Activated T-helper 9 cell treated with anti-CD3 and anti-CD28 coated beads, Interleukin-2, amount 50 U/mL, for 16 hours (primary cell): ENCODE results near the gene HIPK2.

Experiments
- DNase-seq: peaks from one replicate; pipeline ENCODE4 v3.0.0-alpha.2; 2020; ENCODE audit warnings: low read depth

HIPK2 gene

DNA sequence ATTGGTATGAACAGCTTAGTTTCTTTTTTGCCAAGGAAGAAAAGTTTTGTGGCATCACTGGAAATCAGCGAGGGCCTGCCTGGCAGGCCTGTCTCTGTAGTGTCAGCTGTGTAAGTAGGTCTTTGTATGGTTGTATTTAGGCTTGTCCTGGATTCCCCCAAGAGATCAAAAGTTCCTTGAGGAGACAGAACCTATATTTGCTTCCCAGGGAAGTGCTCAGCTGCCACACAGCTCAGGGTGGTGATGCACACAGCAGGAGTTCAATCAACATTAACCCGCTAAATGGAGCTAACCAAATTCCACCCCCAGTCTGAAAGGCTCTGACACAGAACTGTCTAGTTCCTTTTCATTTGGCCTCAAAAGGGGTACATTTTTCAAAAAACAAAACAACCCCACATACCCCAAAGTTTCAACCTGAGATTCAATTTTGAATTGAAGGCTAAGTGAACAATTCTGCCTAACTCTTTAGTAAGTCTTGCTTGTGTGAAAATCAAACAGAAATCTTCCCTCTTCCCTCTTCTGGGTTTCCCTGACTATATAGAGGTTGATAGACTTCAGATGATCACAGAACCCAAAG lies 129.9 kb downstream of the HIPK2 start:
- DNase-seq, result no peak

DNA sequence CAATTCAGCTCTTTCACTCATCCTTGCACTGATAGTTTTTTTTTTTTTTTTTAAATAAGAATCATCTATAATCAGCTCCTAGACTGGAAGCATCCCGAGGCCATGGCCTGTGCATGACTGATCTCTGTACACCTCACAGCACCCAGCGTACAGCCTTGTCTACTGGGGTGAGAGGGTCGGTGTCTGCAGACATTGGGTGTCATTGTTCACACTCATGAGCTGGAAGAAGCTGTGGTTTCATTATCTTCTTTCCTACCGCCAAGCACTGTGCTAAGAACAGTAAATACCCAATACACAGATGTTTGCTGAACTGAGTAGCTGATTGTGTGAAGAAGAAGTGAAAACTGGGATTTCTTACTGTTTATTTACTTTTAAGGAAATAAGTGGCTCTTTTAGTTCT lies 130.7 kb downstream of the HIPK2 start:
- DNase-seq, result no peak

DNA sequence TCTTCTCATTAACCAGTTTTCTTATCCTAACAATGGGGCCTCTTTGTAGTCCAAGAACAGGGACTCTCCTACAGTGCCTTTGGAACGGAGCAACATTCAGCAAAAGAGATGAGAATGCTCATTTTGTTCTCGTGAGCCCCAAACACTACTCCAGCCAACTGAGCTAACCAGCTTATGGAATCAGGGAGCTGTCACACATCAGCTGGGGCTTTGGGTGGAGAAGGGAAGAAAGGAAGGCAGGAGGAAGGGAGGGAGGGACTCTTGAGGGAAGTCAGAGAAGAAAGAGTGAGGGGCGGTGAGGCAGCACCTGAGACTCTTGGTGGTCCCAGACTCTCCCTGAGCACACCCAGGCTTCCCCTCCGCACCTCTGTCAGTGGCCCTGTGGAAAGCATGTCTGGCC lies 131.2 kb downstream of the HIPK2 start:
- DNase-seq, result no peak

DNA sequence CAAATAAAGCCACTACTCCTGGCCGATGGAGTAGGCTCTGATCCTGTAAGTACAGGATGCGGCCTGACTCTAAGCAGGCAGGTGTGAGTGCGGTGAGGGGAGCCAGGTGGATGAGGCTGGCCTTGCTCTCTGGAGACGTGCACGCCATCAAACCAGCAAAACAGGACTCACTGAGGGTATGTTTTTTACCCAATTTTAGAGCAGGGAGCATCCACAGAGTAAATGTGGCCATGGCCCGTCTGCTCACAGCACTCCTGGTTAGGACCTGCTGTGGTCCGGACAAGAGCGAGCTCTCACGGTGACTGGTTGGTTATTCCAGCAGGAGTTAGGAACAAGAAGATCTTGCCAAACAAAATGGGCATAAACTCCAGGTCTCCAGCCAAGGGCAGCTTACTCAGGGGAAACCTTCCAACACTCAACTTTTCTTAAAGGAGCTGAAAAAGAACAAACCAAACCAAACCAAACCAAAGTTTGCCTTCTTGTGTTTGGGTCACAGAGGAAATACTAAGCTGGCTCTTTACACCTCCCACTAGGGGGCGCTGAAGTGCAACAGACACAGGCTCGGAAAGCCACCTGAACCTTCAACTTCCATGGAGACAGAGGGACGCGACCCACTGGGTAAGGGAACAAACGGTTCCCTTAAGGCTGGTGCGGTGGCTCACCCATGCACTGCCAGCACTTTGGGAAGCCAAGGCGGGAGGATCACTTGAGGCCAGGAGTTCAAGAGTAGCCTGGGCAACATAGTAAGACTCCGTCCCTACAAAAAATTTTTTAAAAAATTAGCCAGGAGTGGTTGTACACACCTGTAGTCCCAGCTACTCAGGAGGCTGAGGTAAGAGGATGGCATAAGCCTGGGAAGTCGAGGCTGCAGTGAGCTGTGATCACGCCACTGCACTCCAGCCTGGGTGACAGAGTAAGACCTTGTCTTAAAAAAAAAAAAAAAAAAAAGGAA lies 131.9 kb downstream of the HIPK2 start:
- peak; percentile 73 for DNase-seq

DNA sequence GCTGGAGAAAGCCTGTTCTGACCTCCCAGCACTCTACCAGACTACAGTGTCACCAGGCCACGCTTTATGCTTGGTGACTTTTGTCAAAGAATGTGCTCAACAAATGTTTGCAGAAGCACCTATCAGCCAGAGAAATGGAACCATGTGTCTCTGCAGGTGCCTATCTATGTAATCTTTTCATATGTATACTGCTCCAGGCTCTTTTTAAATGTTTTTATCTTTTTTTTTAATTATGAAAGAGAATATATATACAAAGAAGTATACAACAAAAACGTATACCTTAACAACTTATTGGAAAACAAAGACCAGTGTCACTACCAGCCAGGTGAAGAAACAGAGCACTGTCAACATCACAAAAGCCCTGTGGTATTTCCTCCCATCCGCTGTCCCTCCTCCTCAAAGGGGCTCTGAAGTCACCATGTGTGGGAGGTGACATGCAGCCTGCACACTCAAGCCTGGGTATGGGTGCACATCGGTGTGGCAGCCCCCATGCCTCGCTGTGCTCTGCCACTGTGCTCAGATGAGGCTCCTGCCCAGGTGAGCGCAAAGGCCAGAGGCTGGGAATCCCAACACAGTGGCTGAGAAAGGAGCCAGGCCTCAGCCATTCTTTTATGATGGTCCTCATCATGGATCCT lies 133.7 kb downstream of the HIPK2 start:
- DNase-seq, result no peak

DNA sequence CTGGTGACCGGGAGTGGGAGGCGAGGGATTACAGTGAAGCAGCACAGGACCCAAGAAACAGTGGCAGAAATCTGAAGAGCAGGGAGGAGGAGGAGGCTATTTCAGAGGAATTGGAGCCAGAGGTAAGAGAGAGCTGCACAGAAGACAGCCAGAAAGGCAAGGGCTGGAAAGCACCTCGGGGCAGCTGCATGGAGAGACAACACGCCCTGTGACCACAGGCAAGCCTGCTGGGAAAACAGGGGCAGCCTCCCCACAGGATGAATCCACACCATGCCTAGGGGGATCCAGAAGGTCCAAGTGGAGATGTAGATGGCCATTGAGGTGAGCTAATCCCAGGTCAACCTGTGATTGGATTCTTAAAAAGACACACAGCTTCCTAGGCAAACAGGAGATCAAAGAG lies 135.5 kb downstream of the HIPK2 start:
- DNase-seq, result no peak

DNA sequence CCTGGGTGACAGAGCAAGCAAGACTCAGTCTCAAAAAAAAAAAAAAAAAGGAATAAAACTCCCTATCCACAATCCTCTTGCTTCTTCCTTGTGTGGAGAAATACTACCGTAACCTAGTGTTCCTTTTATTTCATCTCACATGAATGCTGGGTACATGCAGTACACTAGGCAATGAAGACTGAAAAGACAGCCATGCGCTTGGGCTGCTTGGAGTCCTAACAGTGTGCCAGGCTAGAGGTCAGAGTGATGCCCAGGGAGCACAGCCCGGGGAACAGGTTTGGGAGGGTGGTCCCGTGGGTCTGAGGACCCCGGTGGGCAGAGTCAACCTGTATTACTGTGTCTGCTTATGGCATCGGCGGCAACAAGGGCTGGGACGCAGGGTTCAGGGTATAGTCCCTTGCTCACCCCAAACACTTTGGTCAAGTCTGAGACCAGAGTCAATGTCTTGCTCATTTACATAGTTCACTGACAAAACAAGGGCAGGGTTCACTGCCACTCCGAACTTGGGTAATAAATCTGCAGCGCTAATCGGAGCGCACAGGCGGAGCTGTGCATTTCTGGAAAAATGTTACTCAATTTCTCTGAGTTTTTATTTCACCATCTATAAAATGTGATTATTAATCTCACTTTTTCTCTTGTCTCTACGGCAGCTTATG lies 136.3 kb downstream of the HIPK2 start:
- DNase-seq, result no peak

DNA sequence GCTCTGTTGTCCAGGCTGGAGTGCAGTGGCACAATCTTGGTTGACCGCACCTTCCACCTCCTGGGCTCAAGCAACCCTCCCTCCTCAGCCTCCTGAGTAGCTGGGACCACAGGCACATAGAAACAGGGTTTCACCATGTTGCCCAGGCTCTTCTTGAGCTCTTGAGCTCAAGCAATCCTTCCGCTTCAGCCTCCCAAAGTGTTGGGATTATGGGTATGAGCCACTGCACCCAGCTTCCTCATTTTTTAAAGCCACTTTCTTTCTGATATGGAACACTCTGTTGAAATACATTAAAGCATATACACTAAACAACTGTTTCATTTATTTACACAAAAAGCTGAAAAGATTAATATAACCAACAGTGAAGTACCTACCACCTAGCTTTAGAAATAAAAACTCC lies 137.1 kb downstream of the HIPK2 start:
- DNase-seq, result no peak

DNA sequence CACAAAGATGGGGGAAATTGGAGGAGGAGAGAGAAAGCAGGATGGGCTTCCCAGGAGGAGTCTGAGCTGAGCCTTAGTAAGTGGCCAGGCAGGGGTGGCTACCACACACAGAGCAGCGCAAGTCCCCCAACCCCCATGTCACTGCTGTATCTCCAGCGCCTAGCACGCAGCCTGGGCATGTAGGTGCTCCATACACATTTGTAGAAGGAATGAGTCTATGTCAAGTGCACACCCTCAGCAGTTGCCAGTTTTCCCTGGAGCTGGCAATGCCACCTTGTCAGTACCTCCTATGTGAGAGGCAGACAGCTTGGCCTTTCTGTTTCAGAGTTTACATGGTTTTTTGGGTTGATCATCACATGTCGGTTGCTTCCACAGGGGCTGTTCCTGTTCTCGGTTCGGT lies 138.2 kb downstream of the HIPK2 start:
- no peak for DNase-seq

DNA sequence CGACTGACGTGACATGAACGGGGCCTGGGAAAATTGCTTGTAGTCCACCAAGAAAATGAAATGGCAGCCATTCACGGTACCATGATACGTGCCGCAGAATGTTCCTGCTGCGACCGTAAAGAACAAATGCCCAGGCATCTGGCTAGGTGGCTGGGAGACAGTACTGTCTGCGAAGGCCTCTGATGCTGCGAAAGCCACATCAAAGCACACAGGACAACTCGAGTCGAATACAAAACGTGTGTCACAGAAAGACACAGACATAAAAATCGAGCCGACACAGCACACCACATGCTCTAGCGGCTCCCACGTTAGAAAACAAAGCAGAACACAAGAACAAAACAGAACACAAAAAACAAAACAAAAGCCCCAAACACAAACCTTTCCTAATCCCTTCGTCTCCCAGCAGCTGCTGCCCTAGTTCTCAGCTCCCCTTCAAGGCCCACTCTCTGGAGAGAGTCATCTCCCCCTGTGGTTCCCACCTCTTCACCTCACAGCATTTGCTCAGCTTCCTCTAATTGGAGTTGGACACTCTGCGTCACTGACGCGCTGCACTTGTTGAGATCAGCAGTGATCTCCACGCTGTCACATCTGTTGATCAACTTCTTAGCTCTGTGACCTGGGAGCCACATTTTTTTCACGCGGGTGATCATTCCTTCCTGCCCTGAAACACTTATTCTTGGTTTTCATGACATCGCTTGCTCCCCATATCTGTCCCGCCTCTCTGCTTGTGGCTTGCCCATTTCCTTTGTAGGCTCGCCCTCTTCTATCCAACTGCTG lies 142.1 kb downstream of the HIPK2 start:
- peak; percentile 36 for DNase-seq

DNA sequence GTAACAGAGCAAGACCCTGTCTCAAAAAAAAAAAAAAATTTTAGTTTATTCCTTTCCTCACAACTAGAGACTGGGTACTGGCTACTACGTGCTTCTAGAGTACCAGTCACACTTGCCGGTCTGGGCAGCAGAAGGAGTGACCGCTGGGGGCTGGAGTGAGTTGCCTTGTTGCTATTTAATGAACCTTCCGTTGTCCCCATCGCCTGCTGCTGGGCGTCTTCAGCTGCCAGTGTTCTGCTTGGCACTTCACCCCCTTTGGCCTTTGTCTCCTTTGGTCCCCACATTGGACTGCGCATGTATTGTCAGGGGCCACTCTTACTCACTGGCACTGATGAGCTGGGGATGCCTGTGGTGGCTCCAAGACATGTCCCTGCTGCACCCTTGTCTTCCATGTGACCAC lies 143.7 kb downstream of the HIPK2 start:
- no peak for DNase-seq

DNA sequence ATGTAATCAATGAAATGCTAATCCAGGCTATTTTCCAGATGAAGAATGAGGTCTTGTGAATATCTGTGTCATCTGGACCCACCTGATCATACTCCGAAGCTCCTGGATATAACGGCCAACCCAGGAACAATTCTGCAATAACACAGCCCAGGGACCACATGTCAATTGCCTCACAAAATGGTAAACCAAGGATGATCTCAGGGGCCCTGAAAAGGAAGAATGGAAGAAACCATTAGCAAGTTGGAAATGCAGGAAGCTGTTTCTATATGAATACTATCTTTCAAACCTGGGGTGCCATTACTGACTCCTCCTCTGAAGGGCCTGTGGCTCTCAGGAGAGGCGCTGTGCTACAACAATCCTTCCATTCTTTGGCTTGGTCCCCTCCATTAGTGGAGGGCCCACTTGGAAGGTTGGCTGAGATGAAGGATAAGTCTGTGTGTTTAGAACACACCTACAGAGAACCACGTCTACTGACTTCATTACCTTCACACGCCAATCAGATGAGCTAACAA lies 146.2 kb downstream of the HIPK2 start:
- DNase-seq, result no peak

DNA sequence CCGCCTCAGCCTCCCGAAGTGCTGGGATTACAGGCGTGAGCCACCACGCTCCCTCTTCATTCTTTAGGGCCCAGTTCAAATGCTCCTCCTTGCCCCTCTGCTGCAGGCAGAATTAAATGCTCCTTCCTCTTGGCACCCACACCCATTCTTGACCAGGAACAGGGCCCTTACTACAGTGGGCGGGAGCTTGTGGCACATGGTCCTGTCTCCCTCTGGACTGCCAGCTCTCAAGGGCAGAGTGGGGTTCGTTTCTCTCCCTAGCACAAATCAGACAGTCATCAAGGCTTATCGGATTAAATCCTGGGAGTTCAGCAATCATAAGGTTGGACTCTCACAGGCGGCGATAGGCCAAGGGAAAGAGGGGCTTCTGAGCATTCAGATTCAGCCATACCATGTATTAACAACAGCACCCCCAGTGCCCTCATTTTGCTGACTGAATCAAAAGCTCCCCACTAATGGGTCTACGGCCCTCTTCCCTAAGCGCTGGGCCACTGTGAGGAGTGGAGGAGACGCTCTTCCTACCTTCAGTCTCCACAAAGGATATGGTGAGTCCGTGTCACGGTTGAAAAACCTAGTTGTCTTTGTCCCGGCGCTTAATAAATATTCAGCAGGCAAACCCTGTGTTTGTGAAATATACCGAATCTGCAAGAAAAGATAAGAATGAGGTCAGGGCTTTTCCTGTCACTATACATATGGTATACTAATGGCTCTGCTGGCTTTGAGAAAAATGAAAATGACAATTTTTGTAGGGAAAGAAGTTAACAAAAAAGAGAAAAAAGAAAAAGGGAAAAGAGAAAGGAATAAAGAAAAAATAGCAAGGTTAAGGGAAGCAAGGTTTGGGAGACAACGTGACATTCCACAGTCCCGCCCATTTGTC lies 146.9 kb downstream of the HIPK2 start:
- DNase-seq, result no peak

DNA sequence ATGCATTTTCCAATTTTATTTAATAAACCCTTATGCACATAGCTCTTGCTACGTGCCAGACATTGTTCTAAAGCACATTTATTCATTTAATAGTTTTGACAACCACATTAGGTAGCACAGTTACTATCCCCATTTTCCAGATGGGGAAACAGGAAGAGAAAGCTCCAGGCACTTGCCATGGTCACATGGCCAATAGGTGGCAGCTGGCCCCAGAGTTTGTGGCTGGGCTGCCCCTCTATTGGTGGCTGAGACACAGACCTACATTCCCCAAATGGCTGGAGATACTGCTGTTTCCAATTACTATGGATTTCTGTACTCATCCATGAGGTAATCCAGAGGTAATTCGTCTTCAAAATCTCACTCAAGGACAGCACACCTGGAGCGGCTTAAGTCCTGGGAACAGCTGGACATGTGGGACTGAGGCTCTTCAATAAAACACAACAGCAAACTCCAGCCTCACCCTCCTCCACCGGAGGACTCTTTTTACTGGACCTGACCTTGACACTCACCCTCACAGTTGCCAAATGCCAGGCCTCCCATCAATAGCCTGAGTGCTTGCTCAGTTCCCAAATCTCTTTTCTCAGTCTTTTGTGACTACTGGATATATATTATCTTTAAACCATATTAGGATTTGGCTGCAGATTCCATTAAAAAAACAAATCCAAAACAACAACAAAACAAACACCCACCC lies 148.3 kb downstream of the HIPK2 start:
- DNase-seq, result no peak

DNA sequence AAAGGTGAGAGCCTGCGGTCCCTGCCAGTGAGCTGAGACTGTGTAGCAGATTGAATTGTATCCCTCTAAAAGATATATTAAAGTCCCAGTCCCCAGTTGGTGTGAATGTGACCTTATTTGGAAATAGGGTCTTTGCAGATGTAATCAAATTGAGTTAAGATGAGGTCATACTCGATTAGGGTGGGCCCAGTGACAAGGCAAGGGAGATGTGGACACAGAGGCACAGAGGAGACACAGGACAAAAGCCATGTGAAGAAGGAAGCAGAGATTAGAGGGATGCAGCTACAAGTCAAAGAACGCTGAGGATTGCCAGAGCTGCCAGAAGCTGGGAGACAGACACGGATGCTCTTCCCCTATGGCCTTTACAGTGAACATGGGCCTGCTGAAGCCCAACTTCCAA lies 150.0 kb downstream of the HIPK2 start:
- no peak for DNase-seq

DNA sequence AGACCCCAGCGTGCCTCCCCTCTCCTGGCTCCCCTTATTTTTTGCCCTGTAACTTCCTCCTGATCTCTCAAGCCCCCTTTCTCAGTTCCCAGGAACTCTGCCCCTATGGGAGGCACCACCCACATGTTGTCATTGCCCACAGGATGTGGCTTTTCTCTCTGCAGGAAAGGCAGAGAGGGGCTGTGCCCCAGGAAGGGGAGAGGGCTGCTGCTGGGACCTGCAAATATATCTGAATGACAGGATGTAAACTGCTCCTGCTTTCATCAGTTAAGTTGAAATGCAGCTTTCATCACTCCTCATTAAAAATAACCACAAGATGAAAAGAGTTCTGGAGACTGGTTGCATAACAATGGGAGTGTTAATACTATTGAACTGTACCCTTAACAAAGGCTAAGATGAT lies 151.0 kb downstream of the HIPK2 start:
- DNase-seq, result no peak

DNA sequence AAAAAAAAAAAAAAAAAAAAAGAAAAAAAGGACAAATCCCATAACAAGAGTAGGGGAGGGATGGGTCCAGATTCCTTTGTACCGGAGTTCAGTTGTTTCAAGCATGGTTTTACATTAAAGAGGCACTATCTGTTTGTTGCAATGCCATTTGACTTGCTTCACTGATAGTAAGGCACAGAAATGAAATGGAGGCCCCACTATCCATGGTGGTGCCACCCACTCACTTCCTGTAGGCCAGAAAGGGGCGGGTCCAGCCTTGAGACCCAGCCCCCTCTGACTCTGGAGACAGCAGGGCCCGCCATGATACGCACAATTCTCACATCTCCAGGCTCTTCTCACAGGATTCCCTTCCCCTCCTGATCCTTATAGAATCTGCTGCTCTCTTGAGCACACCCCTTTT lies 154.3 kb downstream of the HIPK2 start:
- DNase-seq, result no peak

DNA sequence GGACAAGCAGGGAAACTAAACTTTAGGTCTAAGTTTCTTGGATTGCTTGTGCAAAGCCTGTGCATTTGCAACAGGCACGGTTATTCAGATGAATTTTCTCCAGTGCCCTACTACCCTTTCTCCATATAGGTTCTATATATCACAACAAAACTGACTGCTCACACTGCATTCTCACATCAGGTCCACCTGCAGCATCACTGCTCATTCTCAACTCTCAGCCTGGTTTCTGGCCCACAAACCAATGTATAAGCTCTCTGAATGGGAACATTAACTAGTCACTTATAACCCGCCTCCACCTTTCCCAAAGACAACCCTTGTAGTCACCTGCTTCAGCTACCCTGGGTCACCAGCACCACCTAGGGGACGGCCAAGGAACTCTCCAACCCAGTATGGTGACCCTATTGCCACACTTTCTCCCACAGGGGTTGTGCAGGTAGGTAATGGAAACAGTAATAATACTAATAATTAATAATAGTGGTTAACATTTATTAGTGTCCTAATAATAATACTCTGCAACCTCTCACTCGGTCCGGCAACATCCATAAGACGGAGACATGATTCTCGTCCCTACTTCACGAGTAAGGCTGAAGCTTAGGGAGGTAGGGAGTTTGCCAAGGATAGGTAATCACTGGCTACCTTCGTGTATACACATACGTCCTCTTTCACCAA lies 157.0 kb downstream of the HIPK2 start:
- DNase-seq, result peak; percentile 28

DNA sequence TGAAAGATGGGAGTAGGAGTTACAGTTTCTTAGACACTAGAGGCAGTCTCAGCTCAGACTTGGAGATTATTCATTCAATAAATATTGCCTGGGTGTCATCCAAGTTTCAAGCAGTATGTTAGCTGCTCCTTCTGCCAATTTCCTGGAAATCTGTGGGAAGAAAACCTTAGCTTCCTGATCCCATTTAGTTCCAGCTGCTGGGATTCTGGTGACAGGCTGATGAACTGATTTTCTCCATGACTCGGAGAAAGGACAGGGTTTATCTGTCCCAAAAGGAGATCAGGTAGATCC lies 158.5 kb downstream of the HIPK2 start:
- DNase-seq, result no peak
